ENCODE results near the gene PKP4. TPM values are rescaled to one million over a fixed set of nuclear protein-coding genes. Genes with fewer than 3 reads are reported as not detected.

Gene PKP4
- polyA plus RNA-seq, 1 donor from 2014 or later: 24.2 TPM

GRCh38 chr2:158665536-158666302 is 209.0 kb downstream of the PKP4 start:
- TF ChIP-seq EP300 (conservative IDR thresholded peaks at IDR 0.05; ENCODE audit: poor library complexity, severe bottlenecking): no peak
- no peak for TF ChIP-seq CTCF (IDR thresholded peaks at IDR 0.05; ENCODE audit: poor library complexity, severe bottlenecking)
- no peak for TF ChIP-seq TAF1 (IDR thresholded peaks at IDR 0.05; ENCODE audit: low read depth)
- TF ChIP-seq EZH2 (IDR thresholded peaks at IDR 0.05; ENCODE audit: borderline replicate concordance, insufficient read depth, low read length, poor library complexity, severe bottlenecking): no peak
- TF ChIP-seq POLR2AphosphoS5 (IDR thresholded peaks at IDR 0.05): no peak
- no peak for TF ChIP-seq RAD21 (conservative IDR thresholded peaks at IDR 0.05)
- TF ChIP-seq MXI1 (conservative IDR thresholded peaks at IDR 0.05; ENCODE audit: poor library complexity, severe bottlenecking): no peak
- no peak for TF ChIP-seq REST (IDR thresholded peaks at IDR 0.05; ENCODE audit: borderline replicate concordance)
- TF ChIP-seq SMC3 (conservative IDR thresholded peaks at IDR 0.05; ENCODE audit: poor library complexity): no peak
- Histone ChIP-seq H3F3A (ENCODE audit: insufficient read depth, low read length, poor library complexity, severe bottlenecking) (no peaks in the 10 kb centered on the region), H3K9me2 (ENCODE audit: insufficient read depth, low read length) (no peaks in the 10 kb centered on the region), H3K27ac (ENCODE audit: low read length) (no peak overlapping the region), H3K36me3 (ENCODE audit: insufficient read depth, low read length) (no peaks in the 10 kb centered on the region), H3K4me3 (ENCODE audit: low read length) (no peak overlapping the region), H3K9me3 (ENCODE audit: low read length) (no peaks in the 10 kb centered on the region), H4K20me1 (ENCODE audit: insufficient read depth) (no peaks in the 10 kb centered on the region), H3K27me3 (ENCODE audit: insufficient read depth, low read depth, low read length) (no peaks in the 10 kb centered on the region), H2AFZ (ENCODE audit: low read depth, low read length) (no peak overlapping the region), H3K9ac (ENCODE audit: low read length) (no peak overlapping the region), H3K79me2 (replicated peaks; ENCODE audit: insufficient read depth, low read length) (no peaks in the 10 kb centered on the region), H3K4me2 (ENCODE audit: low read length) (no peak overlapping the region)

- H3K9me2 ChIP-seq (ENCODE audit: insufficient read depth, low read length): no peaks in the 10 kb centered on the region
- no peak overlapping the region for H2AFZ ChIP-seq (ENCODE audit: low read depth, low read length)
- no peak overlapping the region for H3K9ac ChIP-seq (ENCODE audit: low read length)
- no peaks in the 10 kb centered on the region for H4K20me1 ChIP-seq (ENCODE audit: insufficient read depth)
- no peak overlapping the region for H3K27ac ChIP-seq (ENCODE audit: low read length)
- no peaks in the 10 kb centered on the region for H3K27me3 ChIP-seq (ENCODE audit: insufficient read depth, low read depth, low read length)
- TF ChIP-seq POLR2AphosphoS5 (IDR thresholded peaks at IDR 0.05) (no peak), CTCF (IDR thresholded peaks at IDR 0.05; ENCODE audit: poor library complexity, severe bottlenecking) (no peak), RAD21 (conservative IDR thresholded peaks at IDR 0.05) (no peak), REST (IDR thresholded peaks at IDR 0.05; ENCODE audit: borderline replicate concordance) (no peak), EZH2 (IDR thresholded peaks at IDR 0.05; ENCODE audit: borderline replicate concordance, insufficient read depth, low read length, poor library complexity, severe bottlenecking) (no peak), MXI1 (conservative IDR thresholded peaks at IDR 0.05; ENCODE audit: poor library complexity, severe bottlenecking) (no peak), TAF1 (IDR thresholded peaks at IDR 0.05; ENCODE audit: low read depth) (no peak), SMC3 (conservative IDR thresholded peaks at IDR 0.05; ENCODE audit: poor library complexity) (no peak), EP300 (conservative IDR thresholded peaks at IDR 0.05; ENCODE audit: poor library complexity, severe bottlenecking) (no peak)
- H3K4me2 ChIP-seq (ENCODE audit: low read length): no peak overlapping the region
- H3K36me3 ChIP-seq (ENCODE audit: insufficient read depth, low read length): no peaks in the 10 kb centered on the region
- no peak overlapping the region for H3K4me3 ChIP-seq (ENCODE audit: low read length)
- H3K9me3 ChIP-seq (ENCODE audit: low read length): no peaks in the 10 kb centered on the region
- no peaks in the 10 kb centered on the region for H3K79me2 ChIP-seq (replicated peaks; ENCODE audit: insufficient read depth, low read length)
- no peaks in the 10 kb centered on the region for H3F3A ChIP-seq (ENCODE audit: insufficient read depth, low read length, poor library complexity, severe bottlenecking)
Measured at GRCh38 chr2:158666969-158667368, 210.2 kb downstream of the PKP4 start.
